Urinary bladder (tissue), 4 donors: ENCODE results near the gene PCDH18. TPM values are rescaled to one million over a fixed set of nuclear protein-coding genes. Genes with fewer than 3 reads are reported as not detected.

Source experiments
- DNase-seq: peaks from one replicate; pipeline ENCODE4 v3.0.0-alpha.2; 2015; ENCODE audit errors: extremely low spot score
- H3K27ac ChIP-seq: one replicate; pipeline ENCODE4 v1.5.1; 2013; ENCODE audit warnings: low read depth, mild to moderate bottlenecking, moderate library complexity
- H3K36me3 ChIP-seq: one replicate; pipeline ENCODE4 v1.6.1; 2013; ENCODE audit warnings: mild to moderate bottlenecking, moderate library complexity; ENCODE audit not compliant: insufficient read depth
- H3K4me1 ChIP-seq: one replicate; pipeline ENCODE4 v1.6.1; 2013; ENCODE audit warnings: mild to moderate bottlenecking, moderate library complexity; ENCODE audit not compliant: insufficient read depth
- H3K4me3 ChIP-seq: one replicate; pipeline ENCODE4 v1.5.1; 2013; ENCODE audit warnings: low read depth, low read length
- polyA plus RNA-seq: library from polyadenylated mRNA; stranded (reverse); fragments of 200-250 nt; gene quantifications from one replicate; pipeline ENCODE4 v1.2.3, GENCODE V29; 2013
- total RNA-seq: library from RNA; depleted of rRNA; stranded (reverse); fragments of >200 nt; gene quantifications from one replicate; pipeline ENCODE4 v1.2.3, GENCODE V29; 2014
- donor health status: healthy with polysubstance abuse.
- donor health status: healthy.

The PCDH18 gene
- total and polyA plus RNA-seq, 2 donors: 28.7 to 227 TPM

DNA sequence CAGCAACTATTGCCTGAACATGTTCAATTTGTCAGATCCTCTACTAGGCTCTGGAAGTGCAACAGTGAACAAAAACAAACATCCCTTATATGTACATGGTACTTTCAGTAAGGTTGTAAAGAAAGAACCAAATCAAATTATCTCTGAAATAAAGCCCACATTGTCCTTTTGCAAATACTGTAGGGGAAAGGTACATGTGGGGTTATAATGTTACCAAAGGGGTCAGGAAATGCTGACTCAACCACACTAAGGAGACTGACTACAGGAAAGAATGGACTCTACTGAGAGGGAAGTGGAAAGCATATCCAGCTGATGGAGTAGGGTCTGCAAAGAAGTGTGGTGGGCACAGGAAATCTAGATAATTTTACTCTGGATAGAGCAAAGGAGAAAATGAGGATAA, 61.5 kb downstream of the PCDH18 start:
- H3K27ac ChIP-seq: no peak overlapping the region
- no peak for DNase-seq
- no peak overlapping the region for H3K4me3 ChIP-seq
- H3K36me3 ChIP-seq: no peaks in the 10 kb centered on the region
- no peaks in the 10 kb centered on the region for H3K4me1 ChIP-seq
